Thyroid gland (tissue), 4 donors: ENCODE data around the gene PLXND1.

ENCODE experiments used
- POLR2A ChIP-seq, 2 donors: fragments of 450-650 bp; IDR thresholded peaks; one replicate each; pipeline ENCODE4 v1.6.1; 2017; ENCODE audit warnings: antibody characterized with exemption in 2 of 2, mild to moderate bottlenecking in 2 of 2, moderate library complexity in 1 of 2
- TF ChIP-seq, protein P1 (sequence below), 6 experiments: fragments of 200-600 bp in 3 of 6; fragments of 450-650 bp in 3 of 6; sonication (generic) in 3 of 6; IDR thresholded peaks; one replicate each; pipeline ENCODE4 v1.5.1; 2016 to 2019; ENCODE audit warnings: antibody characterized with exemption in 6 of 6, mild to moderate bottlenecking in 2 of 6, inconsistent platforms in 1 of 6, moderate library complexity in 1 of 6

DNA sequence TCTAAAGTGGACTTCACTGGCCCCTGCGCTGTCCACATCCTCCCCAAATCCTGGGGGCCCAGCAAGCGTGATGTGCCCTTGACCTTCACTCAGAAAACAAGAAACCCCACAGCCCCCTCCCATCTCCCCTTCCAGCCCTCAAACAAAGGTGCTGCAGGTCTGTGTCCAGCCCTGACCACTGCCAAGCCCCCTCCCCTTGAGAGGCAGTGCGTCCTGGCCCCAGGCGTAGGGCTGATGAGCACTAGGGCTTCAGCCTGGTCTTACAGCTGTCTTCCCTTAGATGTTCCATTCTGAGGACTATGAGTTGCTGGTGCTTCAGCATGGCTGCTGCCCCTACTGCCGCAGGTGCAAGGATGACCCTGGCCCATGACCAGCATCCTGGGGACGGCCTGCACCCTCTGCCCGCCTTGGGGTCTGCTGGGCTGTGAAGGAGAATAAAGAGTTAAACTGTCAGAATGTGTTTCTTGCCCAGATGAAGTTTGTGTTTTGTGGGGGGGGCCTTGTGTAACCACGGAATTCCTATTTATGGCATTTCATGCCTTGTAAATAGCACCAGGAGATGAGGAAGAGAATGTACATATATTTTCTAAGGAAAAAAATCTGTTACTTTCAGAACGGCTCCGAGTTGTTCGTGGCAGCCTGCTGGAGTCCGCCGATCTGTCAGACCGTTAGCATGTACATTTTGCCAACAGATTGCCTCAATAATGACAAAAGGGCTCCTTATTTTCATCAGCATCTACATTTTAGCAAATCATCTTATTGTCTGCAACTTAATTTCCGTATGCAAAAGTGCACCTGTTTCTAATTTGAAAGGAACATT, 86.4 kb downstream of the PLXND1 start:
- TF ChIP-seq, protein P1, sequence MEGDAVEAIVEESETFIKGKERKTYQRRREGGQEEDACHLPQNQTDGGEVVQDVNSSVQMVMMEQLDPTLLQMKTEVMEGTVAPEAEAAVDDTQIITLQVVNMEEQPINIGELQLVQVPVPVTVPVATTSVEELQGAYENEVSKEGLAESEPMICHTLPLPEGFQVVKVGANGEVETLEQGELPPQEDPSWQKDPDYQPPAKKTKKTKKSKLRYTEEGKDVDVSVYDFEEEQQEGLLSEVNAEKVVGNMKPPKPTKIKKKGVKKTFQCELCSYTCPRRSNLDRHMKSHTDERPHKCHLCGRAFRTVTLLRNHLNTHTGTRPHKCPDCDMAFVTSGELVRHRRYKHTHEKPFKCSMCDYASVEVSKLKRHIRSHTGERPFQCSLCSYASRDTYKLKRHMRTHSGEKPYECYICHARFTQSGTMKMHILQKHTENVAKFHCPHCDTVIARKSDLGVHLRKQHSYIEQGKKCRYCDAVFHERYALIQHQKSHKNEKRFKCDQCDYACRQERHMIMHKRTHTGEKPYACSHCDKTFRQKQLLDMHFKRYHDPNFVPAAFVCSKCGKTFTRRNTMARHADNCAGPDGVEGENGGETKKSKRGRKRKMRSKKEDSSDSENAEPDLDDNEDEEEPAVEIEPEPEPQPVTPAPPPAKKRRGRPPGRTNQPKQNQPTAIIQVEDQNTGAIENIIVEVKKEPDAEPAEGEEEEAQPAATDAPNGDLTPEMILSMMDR (IDR thresholded peaks at IDR 0.05), result no peak
- TF ChIP-seq POLR2A (IDR thresholded peaks at IDR 0.05), result no peak
